GM12873 (cell line): ENCODE data around the gene NUP188.

Experiments used
- TF ChIP-seq, protein P1 (sequence below): IDR thresholded peaks from 2 replicates; pipeline ENCODE4 v1.5.1; 2012; ENCODE audit warnings: low read depth, mild to moderate bottlenecking, moderate library complexity, low read length, control low read depth; ENCODE audit not compliant: insufficient read depth; ENCODE audit errors: missing control alignments

NUP188 gene

DNA sequence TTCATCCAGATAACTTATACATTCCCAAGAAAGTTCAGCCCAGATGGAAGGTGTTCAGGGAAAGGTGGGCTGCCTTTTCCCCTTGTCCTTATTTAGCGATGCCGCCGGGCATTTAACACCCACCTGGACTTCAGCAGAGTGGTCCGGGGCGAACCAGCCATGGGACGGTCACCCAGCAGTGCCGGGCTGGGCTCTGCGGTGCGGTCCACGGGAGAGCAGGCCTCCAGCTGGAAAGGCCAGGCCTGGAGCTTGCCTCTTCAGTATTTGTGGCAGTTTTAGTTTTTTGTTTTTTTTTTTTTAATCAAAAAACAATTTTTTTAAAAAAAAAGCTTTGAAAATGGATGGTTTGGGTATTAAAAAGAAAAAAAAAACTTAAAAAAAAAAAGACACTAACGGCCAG, 30.8 kb upstream of the NUP188 start:
- TF ChIP-seq, protein P1, sequence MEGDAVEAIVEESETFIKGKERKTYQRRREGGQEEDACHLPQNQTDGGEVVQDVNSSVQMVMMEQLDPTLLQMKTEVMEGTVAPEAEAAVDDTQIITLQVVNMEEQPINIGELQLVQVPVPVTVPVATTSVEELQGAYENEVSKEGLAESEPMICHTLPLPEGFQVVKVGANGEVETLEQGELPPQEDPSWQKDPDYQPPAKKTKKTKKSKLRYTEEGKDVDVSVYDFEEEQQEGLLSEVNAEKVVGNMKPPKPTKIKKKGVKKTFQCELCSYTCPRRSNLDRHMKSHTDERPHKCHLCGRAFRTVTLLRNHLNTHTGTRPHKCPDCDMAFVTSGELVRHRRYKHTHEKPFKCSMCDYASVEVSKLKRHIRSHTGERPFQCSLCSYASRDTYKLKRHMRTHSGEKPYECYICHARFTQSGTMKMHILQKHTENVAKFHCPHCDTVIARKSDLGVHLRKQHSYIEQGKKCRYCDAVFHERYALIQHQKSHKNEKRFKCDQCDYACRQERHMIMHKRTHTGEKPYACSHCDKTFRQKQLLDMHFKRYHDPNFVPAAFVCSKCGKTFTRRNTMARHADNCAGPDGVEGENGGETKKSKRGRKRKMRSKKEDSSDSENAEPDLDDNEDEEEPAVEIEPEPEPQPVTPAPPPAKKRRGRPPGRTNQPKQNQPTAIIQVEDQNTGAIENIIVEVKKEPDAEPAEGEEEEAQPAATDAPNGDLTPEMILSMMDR, result no peak

GRCh38 chr9:128917151-128917849, 30.2 kb upstream of the NUP188 start:
- TF ChIP-seq, protein P1, result no peak

DNA sequence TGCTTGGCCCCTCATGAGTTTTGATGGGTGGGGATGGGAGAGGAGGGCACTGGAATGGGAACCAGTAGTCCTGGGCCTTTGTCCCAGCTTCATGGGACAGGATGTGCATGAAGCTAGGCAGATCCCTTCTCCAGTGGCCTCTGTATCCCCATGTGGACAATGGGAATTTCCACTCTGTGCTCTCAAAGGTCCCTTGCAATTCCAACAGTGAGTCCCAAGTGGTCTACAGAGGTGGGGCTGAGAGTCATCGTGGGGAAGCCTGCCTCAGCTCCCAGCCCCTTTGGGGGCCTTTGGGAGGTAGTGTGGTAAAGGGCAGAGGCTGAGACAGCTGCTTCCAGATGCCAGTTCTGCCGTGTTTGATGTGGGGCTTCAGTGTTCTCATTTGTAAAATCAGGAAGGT, 28.6 kb upstream of the NUP188 start:
- TF ChIP-seq, protein P1, result no peak

- TF ChIP-seq, protein P1, result no peak
Measured at GRCh38 chr9:128919402-128920089, 28.0 kb upstream of the NUP188 start.

GRCh38 chr9:128920381-128921058, 27.0 kb upstream of the NUP188 start, which contains the start of gene PHYHD1:
Gene PHYHD1 (plus strand): TSS chr9:128920982. CDS start chr9:128922324, 1,342 bp downstream.
- TF ChIP-seq, protein P1, result no peak

- TF ChIP-seq, protein P1, result no peak
Measured at GRCh38 chr9:128921881-128922763, 25.4 kb upstream of the NUP188 start.
